SW480 (cell line): ENCODE data around the gene PTBP2.

Source experiments
- DNase-seq: peaks from one replicate; pipeline ENCODE4 v3.0.0-alpha.2; 2016; ENCODE audit warnings: low spot score

PTBP2 gene

GRCh38 chr1:96721416-96722160, at the start of gene PTBP2:
Gene PTBP2, plus strand, starts transcription at chr1:96721784. Its CDS starts 81 bp downstream, at chr1:96721865.
- DNase-seq = peak; percentile 56

GRCh38 chr1:96674915-96675314, 46.7 kb upstream of the PTBP2 start:
- DNase-seq = no peak

GRCh38 chr1:96682056-96682455, 39.5 kb upstream of the PTBP2 start:
- DNase-seq = no peak

GRCh38 chr1:96683931-96684330, 37.7 kb upstream of the PTBP2 start:
- no peak for DNase-seq

GRCh38 chr1:96684744-96685143, 36.8 kb upstream of the PTBP2 start:
- no peak for DNase-seq

GRCh38 chr1:96688767-96689166, 32.8 kb upstream of the PTBP2 start:
- no peak for DNase-seq

GRCh38 chr1:96695954-96696353, 25.6 kb upstream of the PTBP2 start:
- DNase-seq = no peak

GRCh38 chr1:96698342-96698983, 23.1 kb upstream of the PTBP2 start:
- DNase-seq = no peak

GRCh38 chr1:96703186-96703585, 18.4 kb upstream of the PTBP2 start:
- no peak for DNase-seq

DNA sequence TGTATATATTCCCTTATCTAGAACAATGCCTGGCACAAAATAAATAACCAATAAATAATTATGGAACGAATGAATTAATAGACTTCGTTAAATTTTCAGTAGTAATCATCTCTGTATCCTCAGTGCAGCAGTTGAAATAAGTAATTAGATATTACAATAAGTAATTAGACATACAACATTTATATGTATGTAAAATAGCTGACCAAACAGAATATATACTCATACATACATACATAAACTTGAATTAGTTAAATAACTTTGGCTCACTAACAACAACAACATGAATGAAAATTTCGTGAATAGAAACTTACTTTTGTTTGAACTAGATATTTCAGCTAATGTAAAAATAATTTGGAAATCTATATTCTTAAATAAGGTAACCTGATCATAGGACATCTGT, 14.6 kb upstream of the PTBP2 start:
- DNase-seq = no peak

GRCh38 chr1:96708482-96708881, 13.1 kb upstream of the PTBP2 start:
- DNase-seq = no peak

GRCh38 chr1:96710708-96711477, 10.7 kb upstream of the PTBP2 start:
- no peak for DNase-seq

- DNase-seq = no peak
These were observed 7.9 kb upstream of the PTBP2 start for GRCh38 chr1:96713649-96714048.

DNA sequence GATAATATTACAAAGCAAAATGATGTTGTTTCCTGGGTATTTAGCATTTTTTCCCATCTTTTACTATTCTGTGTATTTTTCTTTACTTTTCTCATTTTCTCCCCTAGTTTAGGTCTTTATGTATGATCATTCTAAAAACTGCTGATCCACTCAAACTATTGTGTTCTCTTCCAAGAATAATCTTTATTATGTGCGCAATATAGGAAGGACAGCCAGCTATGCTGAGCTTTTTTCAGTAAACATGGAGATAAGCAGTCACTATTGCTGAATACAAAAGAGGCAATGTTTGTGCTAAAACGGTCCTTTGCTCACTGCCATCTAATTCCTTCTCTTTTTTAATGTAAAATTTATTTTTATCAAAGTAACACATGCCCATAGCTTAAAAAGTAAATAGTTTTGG, 6.7 kb upstream of the PTBP2 start:
- DNase-seq = no peak

DNA sequence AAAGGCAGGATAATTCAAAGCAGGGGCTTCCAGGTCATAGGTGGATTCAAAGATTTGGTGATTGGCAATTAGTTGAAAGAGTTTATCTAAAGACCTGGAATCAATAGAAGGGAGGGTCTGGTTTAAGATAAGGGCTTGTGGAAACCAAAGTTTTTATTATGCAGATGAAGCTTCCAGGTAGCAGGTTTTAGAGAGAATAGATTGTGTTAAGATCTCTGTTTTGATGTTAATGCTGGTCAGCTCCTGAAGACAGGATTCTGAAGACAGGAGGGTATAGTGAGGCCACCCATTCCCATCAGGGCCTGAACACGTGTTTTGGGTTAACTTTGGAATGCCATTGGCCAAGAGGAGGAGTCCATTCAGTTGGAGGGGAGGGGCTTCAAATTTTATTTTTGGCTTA, 6.1 kb upstream of the PTBP2 start:
- DNase-seq = no peak

DNA sequence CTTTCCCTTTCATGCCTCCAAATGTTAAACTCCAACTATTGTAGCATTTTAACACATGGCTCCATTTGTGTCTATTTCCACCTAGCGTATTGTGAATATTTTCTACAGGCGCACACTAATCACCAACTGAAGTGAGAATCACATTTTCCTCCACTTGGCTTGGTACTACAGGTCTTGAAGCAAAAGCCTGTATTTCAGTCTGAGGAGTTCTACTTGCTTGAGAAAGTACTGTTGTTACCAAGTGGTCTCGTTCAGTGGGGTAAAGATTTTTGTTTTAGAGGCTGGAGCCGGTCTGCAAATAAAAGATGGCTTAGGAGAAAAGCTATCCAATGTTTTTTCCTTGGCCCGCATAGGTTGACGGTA, 550 bp upstream of the PTBP2 start:
- DNase-seq = no peak

GRCh38 chr1:96722161-96722922, 758 bp downstream of the PTBP2 start:
- DNase-seq = peak; percentile 36

- DNase-seq = no peak
These were observed 1.4 kb downstream of the PTBP2 start for GRCh38 chr1:96722958-96723357.

- no peak for DNase-seq
These were observed 1.8 kb downstream of the PTBP2 start for GRCh38 chr1:96723377-96723776.

- no peak for DNase-seq
These were observed 2.4 kb downstream of the PTBP2 start for GRCh38 chr1:96723936-96724335.

GRCh38 chr1:96727860-96728259, 6.3 kb downstream of the PTBP2 start:
- no peak for DNase-seq

- no peak for DNase-seq
These were observed 9.2 kb downstream of the PTBP2 start for GRCh38 chr1:96730574-96731298.
